ENCODE measurements around the gene MRGPRF. TPM values are rescaled to one million over a fixed set of nuclear protein-coding genes. Genes with fewer than 3 reads are reported as not detected.

The MRGPRF gene
- total RNA-seq, 1 experiment from 2014 or later = 0.76 TPM

- TF ChIP-seq SP1 (IDR thresholded peaks at IDR 0.05; ENCODE audit: low read depth) = no peak
These were observed 42.0 kb downstream of the MRGPRF start (continued) for GRCh38 chr11:68970921-68971636.

- Histone ChIP-seq H3K4me2 (ENCODE audit: low read length) (no peak overlapping the region), H3K27me3 (ENCODE audit: insufficient read depth, low read length) (no peaks in the 10 kb centered on the region), H2AFZ (ENCODE audit: low read depth, low read length, poor library complexity, severe bottlenecking) (no peak overlapping the region), H3K79me2 (ENCODE audit: insufficient read depth, low read length) (no peaks in the 10 kb centered on the region), H3K4me3 (replicated peaks in 1 of 2; ENCODE audit: low read depth in 1 of 2, low read length in 2 of 2) (no peak overlapping the region), H3K27ac (ENCODE audit: low read depth, low read length) (no peak overlapping the region), H4K20me1 (ENCODE audit: insufficient read depth) (no peaks in the 10 kb centered on the region), H3K9me3 (ENCODE audit: control insufficient read depth in 1 of 2, insufficient read depth in 1 of 2, low read depth in 1 of 2, low read length in 2 of 2) (no peaks in the 10 kb centered on the region), H3K4me1 (ENCODE audit: control insufficient read depth in 1 of 2, insufficient read depth in 2 of 2, low read length in 2 of 2) (no peaks in the 10 kb centered on the region), H3K36me3 (ENCODE audit: control insufficient read depth in 1 of 2, insufficient read depth in 2 of 2, low read length in 2 of 2) (no peaks in the 10 kb centered on the region), H3K9me2 (ENCODE audit: insufficient read depth) (no peaks in the 10 kb centered on the region), H3K9ac (ENCODE audit: low read length) (no peak overlapping the region)
- ATAC-seq (no peak), DNase-seq (ENCODE audit: low read depth, low spot score) (no peak)
- POLR2A ChIA-PET = no interaction called here
- no TSS peak for BruUV-seq (replicated peaks)
- intact Hi-C loops (cut with micrococcal nuclease) = no loop called here
- TF ChIP-seq CTCF (IDR thresholded peaks at IDR 0.05 in 2 of 3, conservative IDR thresholded peaks at IDR 0.05 in 1 of 3; ENCODE audit: borderline replicate concordance in 1 of 3, insufficient read depth in 1 of 3, low read depth in 2 of 3, low read length in 2 of 3) (no peak), YY1 (IDR thresholded peaks at IDR 0.05; ENCODE audit: extremely low read depth, insufficient replicate concordance, low read depth, low read length) (no peak), POLR2AphosphoS5 (IDR thresholded peaks at IDR 0.05; ENCODE audit: low read depth, low read length) (no peak), SP1 (IDR thresholded peaks at IDR 0.05; ENCODE audit: low read depth) (no peak), FOSL1 (IDR thresholded peaks at IDR 0.05; ENCODE audit: low read depth) (no peak), EGR1 (IDR thresholded peaks at IDR 0.05; ENCODE audit: low read depth) (no peak)
- RAD21 ChIA-PET (ENCODE audit: low non-redundant PET in 1 of 2, low total read pairs in 2 of 2, uncharacterized antibody in 2 of 2, unreplicated experiment in 2 of 2) = no interaction called here
- CTCF ChIA-PET = no interaction called here
These were observed 43.7 kb downstream of the MRGPRF start for GRCh38 chr11:68969386-68969785.
